GM12873 (cell line): Measurements from ENCODE around the gene PRSS56.

Source experiments
- CTCF ChIP-seq: IDR thresholded peaks from 2 replicates; pipeline ENCODE4 v1.5.1; 2012; ENCODE audit warnings: low read depth, mild to moderate bottlenecking, moderate library complexity, low read length, control low read depth; ENCODE audit not compliant: insufficient read depth; ENCODE audit errors: missing control alignments

The PRSS56 gene

GRCh38 chr2:232484628-232485347 lies 35.4 kb upstream of the PRSS56 start:
- no peak for TF ChIP-seq CTCF

GRCh38 chr2:232485348-232485756 lies 34.8 kb upstream of the PRSS56 start:
- no peak for TF ChIP-seq CTCF

- no peak for TF ChIP-seq CTCF
These were observed 34.2 kb upstream of the PRSS56 start for GRCh38 chr2:232485757-232486557.

- no peak for TF ChIP-seq CTCF
These were observed 33.4 kb upstream of the PRSS56 start for GRCh38 chr2:232486558-232487384.

- no peak for TF ChIP-seq CTCF
These were observed 32.6 kb upstream of the PRSS56 start, which contains the start of gene ECEL1 for GRCh38 chr2:232487385-232488096. Gene ECEL1 (minus strand): TSS chr2:232487834. CDS start chr2:232486653, 1,181 bp downstream.

- TF ChIP-seq CTCF = no peak
These were observed 32.0 kb upstream of the PRSS56 start for GRCh38 chr2:232488097-232488711.
